Measurements from ENCODE around the gene SYT6. TPM values are rescaled to one million over a fixed set of nuclear protein-coding genes. Genes with fewer than 3 reads are reported as not detected.

SYT6 gene
- total RNA-seq, 1 experiment from 2014 or later: 54.2 TPM

- ATAC-seq: no peak
- TF ChIP-seq ZNF121 (CRISPR knock-in tag; IDR thresholded peaks at IDR 0.05) (no peak), SMAD3 (CRISPR knock-in tag; IDR thresholded peaks at IDR 0.05; ENCODE audit: borderline replicate concordance) (no peak), ZMAT4 (CRISPR knock-in tag; IDR thresholded peaks at IDR 0.05) (no peak), ETV6 (CRISPR knock-in tag; IDR thresholded peaks at IDR 0.05) (no peak), E2F5 (CRISPR knock-in tag; IDR thresholded peaks at IDR 0.05) (no peak), NR3C1 (CRISPR knock-in tag; conservative IDR thresholded peaks at IDR 0.05; ENCODE audit: low read depth) (no peak), E2F1 (CRISPR knock-in tag; IDR thresholded peaks at IDR 0.05) (no peak), NFE2L1 (CRISPR knock-in tag; IDR thresholded peaks at IDR 0.05) (no peak), ZNF232 (CRISPR knock-in tag; IDR thresholded peaks at IDR 0.05) (no peak), ZNF532 (CRISPR knock-in tag; IDR thresholded peaks at IDR 0.05; ENCODE audit: borderline replicate concordance) (no peak), FOXP1 (CRISPR knock-in tag; IDR thresholded peaks at IDR 0.05; ENCODE audit: borderline replicate concordance) (no peak), IRF1 (CRISPR knock-in tag; IDR thresholded peaks at IDR 0.05) (no peak), ZNF423 (CRISPR knock-in tag; IDR thresholded peaks at IDR 0.05) (no peak), STAT6 (CRISPR knock-in tag; conservative IDR thresholded peaks at IDR 0.05; ENCODE audit: low read depth) (no peak)
- POLR2A ChIA-PET: no interaction called here
- H3K27ac Mint-ChIP-seq: no peak overlapping the region
- H3K9me3 Mint-ChIP-seq: no peaks in the 10 kb centered on the region
- CTCF ChIA-PET: interaction anchor here (1.0 to 2.2 kb wide), 3 partner anchors 23 to 154 kb away, joined by 3 to 11 read pairs (median 4); partner anchors contain the start of gene OLFML3
- no peaks in the 10 kb centered on the region for H3K27me3 Mint-ChIP-seq (ENCODE audit: low read depth)
- H3K4me1 Mint-ChIP-seq: peaks cover 41% of the 10 kb centered on the region
- no peak for DNase-seq (ENCODE audit: low spot score)
- H3K4me3 Mint-ChIP-seq: no peak overlapping the region
- H3K36me3 Mint-ChIP-seq: peaks cover 89% of the 10 kb centered on the region
Observed at GRCh38 chr1:114130846-114131525, 22.7 kb downstream of the SYT6 start.

GRCh38 chr1:114130213-114130612 lies 23.5 kb downstream of the SYT6 start:
- ChIA-PET CTCF (no interaction called here), POLR2A (no interaction called here)
- Mint-ChIP-seq H3K9me3 (no peaks in the 10 kb centered on the region), H3K4me1 (peaks cover 34% of the 10 kb centered on the region), H3K4me3 (no peak overlapping the region), H3K27ac (no peak overlapping the region), H3K27me3 (ENCODE audit: low read depth) (no peaks in the 10 kb centered on the region), H3K36me3 (peaks cover 89% of the 10 kb centered on the region)
- DNase-seq (ENCODE audit: low spot score) (no peak), ATAC-seq (no peak)
- TF ChIP-seq RELA (CRISPR knock-in tag; IDR thresholded peaks at IDR 0.05; ENCODE audit: borderline replicate concordance) (no peak), ZNF425 (CRISPR knock-in tag; conservative IDR thresholded peaks at IDR 0.05) (no peak), ZMAT4 (CRISPR knock-in tag; IDR thresholded peaks at IDR 0.05) (no peak), MLX (CRISPR knock-in tag; IDR thresholded peaks at IDR 0.05) (no peak), FOXP1 (CRISPR knock-in tag; IDR thresholded peaks at IDR 0.05; ENCODE audit: borderline replicate concordance) (no peak)
